Fibroblast of the conjunctiva (primary cell): ENCODE results near the gene INCENP.
"Not testable (repeated sequence)": the region's sequence is repeated elsewhere in the genome, so short reads cannot be mapped to it uniquely, and the experiment has no call there.

Experiments used
- DNase-seq: peaks from one replicate; pipeline ENCODE4 v3.0.0-alpha.2; 2010; ENCODE audit warnings: low read depth

The INCENP gene

GRCh38 chr11:62123669-62124185 is at the start of gene INCENP:
INCENP (plus strand) TSS chr11:62124011; CDS start chr11:62128162, 4,151 bp downstream.
- DNase-seq = peak; percentile 95

GRCh38 chr11:62075438-62075837 is 48.4 kb upstream of the INCENP start:
- no peak for DNase-seq

DNA sequence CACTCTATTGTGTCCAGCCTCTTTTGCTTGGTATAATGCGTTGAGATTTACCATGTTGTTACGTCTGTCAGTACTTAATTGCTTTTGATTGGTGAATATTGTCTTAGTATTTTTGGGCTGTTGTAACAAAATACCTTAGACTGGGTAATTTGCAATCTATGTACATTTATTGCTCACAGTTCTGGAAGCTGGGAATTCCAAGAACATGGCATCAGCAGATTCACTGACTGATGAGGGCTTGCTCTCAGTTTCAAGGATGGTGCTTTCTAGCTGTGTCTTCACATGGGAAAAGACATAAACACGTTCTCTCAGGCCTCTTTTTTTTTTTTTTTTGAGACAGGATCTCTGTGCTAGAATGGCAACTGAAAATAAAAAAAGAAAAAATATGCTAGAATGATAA is 46.7 kb upstream of the INCENP start:
- no peak for DNase-seq

- DNase-seq = peak; percentile 58
Observed at GRCh38 chr11:62081378-62082291, 42.2 kb upstream of the INCENP start.

DNA sequence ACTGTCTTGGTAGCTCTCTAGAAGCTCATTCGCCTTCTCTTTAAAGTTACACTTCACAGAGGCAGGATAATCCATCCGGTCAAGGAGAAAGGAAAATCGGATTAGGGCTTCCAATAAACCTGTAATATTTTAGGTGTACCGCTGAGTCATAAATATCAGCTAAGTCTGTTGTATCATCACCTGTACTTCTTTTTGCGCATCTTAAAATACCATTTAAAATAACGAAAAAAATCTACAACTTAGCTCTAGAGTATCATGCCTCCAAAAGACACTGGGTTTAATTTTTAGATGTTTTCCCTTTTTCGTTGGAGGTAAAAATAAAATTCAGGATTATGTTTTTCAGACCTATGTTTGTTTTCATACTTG is 41.5 kb upstream of the INCENP start:
- no peak for DNase-seq

DNA sequence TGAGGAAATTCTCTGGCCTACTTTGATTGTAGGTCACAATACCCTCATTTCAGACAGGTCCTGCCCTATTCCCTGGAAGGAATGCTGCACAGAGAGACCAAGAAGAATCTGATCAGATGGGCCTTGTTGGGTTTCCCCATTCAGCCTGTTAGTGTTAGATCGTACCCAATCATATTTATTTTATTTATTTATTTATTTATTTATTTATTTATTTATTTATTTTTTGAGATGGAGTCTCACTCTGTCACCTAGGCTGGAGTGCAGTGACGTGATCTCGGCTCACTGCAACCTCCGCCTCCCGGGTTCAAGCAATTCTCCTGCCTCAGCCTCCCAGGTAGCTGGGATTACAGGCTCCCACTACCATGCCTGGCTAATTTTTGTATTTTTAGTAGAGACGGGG is 39.0 kb upstream of the INCENP start:
- DNase-seq = not testable (repeated sequence)

DNA sequence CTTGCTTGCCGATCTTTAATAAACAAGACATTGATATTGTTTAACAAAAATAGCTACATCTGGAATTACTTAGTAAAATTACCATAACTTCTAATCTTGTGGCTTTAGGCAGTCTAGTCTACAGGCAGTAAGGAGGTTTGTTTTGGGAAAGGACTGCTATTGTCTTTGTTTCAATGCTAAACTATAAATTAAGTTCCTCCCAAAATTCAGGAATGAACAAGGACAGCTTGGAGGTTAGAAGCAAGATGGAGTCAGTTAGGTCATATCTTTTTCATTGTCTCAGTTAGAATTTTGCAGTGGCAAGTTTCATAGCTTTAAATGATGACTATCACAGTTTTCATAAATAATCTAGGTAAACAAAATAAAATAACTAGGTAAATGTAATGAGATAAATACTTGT is 36.1 kb upstream of the INCENP start:
- no peak for DNase-seq

GRCh38 chr11:62088331-62088933 is 35.4 kb upstream of the INCENP start:
- no peak for DNase-seq

DNA sequence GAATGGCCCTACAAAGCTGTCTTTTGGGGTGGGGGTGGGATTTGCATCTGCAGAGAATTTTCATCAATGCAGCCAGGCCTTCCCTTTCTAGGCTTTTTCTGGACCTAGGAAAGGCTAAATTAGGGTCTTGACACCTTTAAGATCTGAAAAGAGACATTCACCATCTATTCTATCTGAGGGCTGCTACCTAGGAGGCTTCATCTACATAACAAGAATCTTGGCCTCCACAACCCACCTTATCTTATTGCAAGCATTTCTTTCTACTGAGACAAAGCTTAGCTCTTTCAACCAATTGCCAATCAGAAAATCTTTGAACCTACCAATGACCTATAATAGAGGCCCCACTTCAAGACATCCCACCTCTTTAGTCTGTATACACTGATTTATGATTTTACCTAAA is 20.7 kb upstream of the INCENP start:
- no peak for DNase-seq

DNA sequence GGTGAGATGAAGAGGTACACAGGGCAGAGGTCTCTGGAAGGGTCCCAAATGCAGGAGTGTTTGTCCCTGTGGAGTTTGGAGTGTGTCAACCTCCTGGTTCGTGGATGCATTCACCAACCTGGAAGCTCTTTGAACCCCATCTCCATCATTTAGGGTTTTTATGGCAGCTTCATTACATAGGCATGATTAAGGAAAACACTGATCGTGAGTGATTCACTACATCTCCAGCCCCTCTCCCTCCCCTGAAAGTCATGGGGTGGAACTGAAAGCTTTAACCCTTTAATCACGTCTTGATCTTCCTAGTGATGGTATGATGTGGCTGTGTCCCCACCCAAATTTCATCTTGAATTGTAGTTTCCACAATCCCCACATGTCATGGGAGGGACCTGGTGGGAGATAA is 19.8 kb upstream of the INCENP start:
- DNase-seq = no peak

- DNase-seq = no peak
Observed at GRCh38 chr11:62104816-62105653, 18.8 kb upstream of the INCENP start.

DNA sequence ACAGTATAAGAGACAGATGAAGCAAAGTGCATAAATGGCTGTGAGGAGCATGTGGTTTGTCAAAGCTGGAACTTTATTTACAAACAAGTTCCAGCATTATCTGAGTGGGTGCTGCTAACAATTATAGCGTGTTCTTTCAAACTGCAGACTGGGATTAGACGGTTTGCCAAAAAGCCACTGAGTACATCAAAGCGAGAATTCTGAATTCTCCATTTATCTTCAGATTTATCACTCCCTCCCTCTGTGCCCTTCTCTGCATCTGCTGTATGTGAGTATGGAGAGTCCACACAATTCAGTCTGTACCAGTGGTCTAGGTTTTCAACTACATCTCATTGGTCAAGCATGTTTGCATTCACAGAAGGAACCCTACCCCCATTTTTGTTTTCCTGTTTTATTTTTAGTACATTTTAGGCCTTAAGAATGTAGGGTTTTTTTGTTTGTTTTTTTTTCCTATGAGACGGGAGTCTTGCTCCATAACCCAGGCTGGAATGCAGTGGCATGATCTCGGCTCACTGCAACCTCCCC is 18.1 kb upstream of the INCENP start:
- peak; percentile 18 for DNase-seq

GRCh38 chr11:62108017-62108750 is 15.6 kb upstream of the INCENP start:
- DNase-seq = peak; percentile 56

DNA sequence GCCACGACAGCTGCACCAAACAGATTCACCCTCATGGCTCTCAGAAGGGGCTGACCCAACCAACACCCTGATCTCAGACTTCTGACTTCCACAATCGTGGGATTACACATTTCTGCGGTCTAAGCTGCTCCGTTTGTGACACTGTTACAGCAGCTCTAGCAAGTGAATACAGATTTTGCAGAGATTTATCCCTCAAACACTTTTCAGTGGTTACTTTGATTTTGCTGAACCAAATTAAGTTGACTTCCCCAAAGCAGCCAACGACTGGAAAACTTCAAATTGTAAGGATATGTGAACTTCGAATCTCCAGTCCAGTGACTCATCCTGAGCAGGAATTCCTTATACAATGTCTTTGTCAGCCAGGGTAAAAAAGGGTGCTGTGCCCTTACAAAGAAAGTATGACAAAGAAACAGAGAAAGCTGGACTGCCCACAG is 14.8 kb upstream of the INCENP start:
- no peak for DNase-seq

DNA sequence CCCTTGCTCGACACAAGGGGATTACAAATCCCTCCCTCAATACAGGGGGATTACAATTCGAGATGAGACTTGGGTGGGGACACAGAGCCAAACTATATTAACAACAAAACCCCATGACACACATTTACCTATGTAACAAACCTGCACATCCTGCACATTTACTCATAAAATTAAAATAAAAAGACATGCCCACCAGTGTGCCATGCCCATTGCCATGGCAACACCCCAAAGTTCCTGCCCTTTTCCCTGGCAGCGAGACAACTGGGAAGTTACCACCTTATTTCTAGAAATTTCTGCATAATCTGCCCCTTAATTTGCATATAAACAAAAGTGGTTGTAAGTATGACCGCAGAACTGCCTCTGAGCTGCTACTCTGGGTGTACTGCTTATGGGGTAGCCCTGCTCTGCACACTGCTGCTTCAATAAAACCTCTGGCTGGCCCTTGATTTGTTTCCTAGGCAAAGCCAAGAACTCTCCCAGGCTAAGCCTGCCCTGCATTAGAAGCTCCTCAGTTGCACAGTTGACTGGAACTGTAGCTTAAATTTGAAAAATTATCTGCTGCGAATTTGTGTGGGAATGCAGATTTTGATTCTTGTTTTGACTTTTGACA is 8.6 kb upstream of the INCENP start:
- DNase-seq = no peak

- no peak for DNase-seq
Observed at GRCh38 chr11:62116451-62116850, 7.4 kb upstream of the INCENP start.

- no peak for DNase-seq
Observed at GRCh38 chr11:62119569-62119968, 4.2 kb upstream of the INCENP start.

- no peak for DNase-seq
Observed at GRCh38 chr11:62120001-62120400, 3.8 kb upstream of the INCENP start.

- no peak for DNase-seq
Observed at GRCh38 chr11:62120431-62120830, 3.4 kb upstream of the INCENP start.

DNA sequence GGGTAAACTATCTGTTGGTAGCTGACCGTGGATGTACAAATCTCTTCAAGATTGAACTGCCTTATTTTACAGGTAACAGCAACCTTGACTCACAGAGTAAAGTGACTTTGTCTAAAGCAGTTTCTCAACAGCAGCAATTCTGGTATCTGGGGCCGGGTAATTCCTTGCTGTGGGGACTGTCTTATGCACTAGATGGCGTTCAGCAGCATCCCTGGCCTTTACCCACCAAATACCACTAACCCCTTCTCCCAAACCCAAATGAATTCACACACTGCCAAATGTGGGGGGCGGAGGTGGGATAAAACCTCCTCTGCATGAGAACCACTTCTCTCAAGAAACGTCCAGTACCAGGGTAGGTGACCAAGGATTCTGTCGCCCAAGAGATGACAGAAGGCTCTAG is 1.7 kb upstream of the INCENP start:
- DNase-seq = no peak
